Measurements from ENCODE around the gene PFKFB1.

GRCh38 chrX:54909941-54910340 is 84.0 kb downstream of the PFKFB1 start:
- TF ChIP-seq POLR2A (IDR thresholded peaks at IDR 0.05; ENCODE audit: low read length) (no peak), GATA1 (IDR thresholded peaks at IDR 0.05; ENCODE audit: low read depth, low read length) (no peak)

Measured in erythroblast (primary cell).